Spleen (tissue), 7 donors: ENCODE measurements around the gene DDX53.

Experiments used
- POLR2A ChIP-seq, 3 donors: fragments of 450-650 bp; IDR thresholded peaks; one replicate each; pipeline ENCODE4 v1.5.1; 2017; ENCODE audit warnings: antibody characterized with exemption in 3 of 3, mild to moderate bottlenecking in 1 of 3
- TF ChIP-seq, protein P1 (sequence below), 11 experiments: fragments of 200-600 bp in 7 of 11; fragments of 450-650 bp in 4 of 11; sonication (generic) in 4 of 11; IDR thresholded peaks in 8 of 11; conservative IDR thresholded peaks in 3 of 11; 1 replicate in 7 of 11; 2 replicates in 4 of 11; pipeline versions ENCODE4 v1.4.0 to v1.8.0; 2016 to 2021; ENCODE audit warnings: antibody characterized with exemption in 11 of 11, inconsistent platforms in 4 of 11, mild to moderate bottlenecking in 1 of 11
- donor health status: DM: no; HTN: no; CAD: no; lungs with moderate emphysema.
- donor health status: DM: no; HTN: no; CAD: no.
- donor health status: DM: no; HTN: no; CAD: no.

DNA sequence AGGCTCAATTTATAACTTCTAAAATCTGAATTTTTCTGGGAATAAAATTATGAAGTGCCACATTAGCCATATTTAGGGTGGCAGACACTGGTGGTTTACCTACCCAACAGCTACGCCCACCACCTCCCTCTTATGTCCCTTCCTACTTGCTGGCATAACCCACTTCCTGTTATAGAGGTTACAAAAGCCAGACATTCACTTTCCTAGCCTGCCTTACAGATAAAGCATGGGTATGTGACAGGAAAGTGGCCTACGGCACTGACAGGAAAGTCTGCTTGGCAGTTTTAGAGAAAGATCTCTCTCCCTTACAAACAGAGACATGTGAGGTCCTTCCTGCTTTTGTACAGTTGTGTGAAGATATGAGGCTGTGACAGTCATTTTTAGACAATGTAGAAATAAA is 12.4 kb downstream of the DDX53 start:
- TF ChIP-seq POLR2A (IDR thresholded peaks at IDR 0.05) = no peak
- TF ChIP-seq, protein P1, sequence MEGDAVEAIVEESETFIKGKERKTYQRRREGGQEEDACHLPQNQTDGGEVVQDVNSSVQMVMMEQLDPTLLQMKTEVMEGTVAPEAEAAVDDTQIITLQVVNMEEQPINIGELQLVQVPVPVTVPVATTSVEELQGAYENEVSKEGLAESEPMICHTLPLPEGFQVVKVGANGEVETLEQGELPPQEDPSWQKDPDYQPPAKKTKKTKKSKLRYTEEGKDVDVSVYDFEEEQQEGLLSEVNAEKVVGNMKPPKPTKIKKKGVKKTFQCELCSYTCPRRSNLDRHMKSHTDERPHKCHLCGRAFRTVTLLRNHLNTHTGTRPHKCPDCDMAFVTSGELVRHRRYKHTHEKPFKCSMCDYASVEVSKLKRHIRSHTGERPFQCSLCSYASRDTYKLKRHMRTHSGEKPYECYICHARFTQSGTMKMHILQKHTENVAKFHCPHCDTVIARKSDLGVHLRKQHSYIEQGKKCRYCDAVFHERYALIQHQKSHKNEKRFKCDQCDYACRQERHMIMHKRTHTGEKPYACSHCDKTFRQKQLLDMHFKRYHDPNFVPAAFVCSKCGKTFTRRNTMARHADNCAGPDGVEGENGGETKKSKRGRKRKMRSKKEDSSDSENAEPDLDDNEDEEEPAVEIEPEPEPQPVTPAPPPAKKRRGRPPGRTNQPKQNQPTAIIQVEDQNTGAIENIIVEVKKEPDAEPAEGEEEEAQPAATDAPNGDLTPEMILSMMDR (IDR thresholded peaks at IDR 0.05 in 8 of 11, conservative IDR thresholded peaks at IDR 0.05 in 3 of 11) = no peak
